CD8-positive, alpha-beta memory T cell (primary cell): ENCODE measurements around the gene HHIPL2. TPM values are rescaled to one million over a fixed set of nuclear protein-coding genes. Genes with fewer than 3 reads are reported as not detected.

Experiments
- CTCF ChIA-PET: fragments of 350-600 bp; sonication (Branson Sonifier 250); formaldehyde crosslinking; loops from one replicate; lab custom pipeline; 2021; ENCODE audit warnings: antibody characterized with exemption; lab: Charles Lee
- POLR2A ChIA-PET: fragments of 350-600 bp; sonication (Branson Sonifier 250); formaldehyde crosslinking; loops from one replicate; lab custom pipeline; 2021; ENCODE audit warnings: antibody characterized with exemption; lab: Charles Lee
- DNase-seq, 5 donors: peaks; one replicate each; pipeline versions ENCODE4 v3.0.0 to v3.0.0-alpha.2; 2020 to 2022; ENCODE audit warnings: mixed read lengths in 1 of 5
- H3K27ac ChIP-seq: one replicate; pipeline ENCODE4 v1.7.0; 2013; ENCODE audit warnings: low read depth, mild to moderate bottlenecking, low read length, moderate library complexity
- H3K27me3 ChIP-seq: 2 replicates; pipeline ENCODE4 v1.7.0; 2013; ENCODE audit warnings: low read length, mild to moderate bottlenecking; ENCODE audit not compliant: insufficient read depth, poor library complexity, severe bottlenecking
- H3K36me3 ChIP-seq: 2 replicates; pipeline ENCODE4 v1.7.0; 2013; ENCODE audit warnings: mild to moderate bottlenecking, low read length, moderate library complexity; ENCODE audit not compliant: insufficient read depth
- H3K4me1 ChIP-seq: 2 replicates; pipeline ENCODE4 v1.7.0; 2013; ENCODE audit warnings: mild to moderate bottlenecking, low read length, moderate library complexity; ENCODE audit not compliant: insufficient read depth
- H3K4me3 ChIP-seq: 2 replicates; pipeline ENCODE4 v1.7.0; 2013; ENCODE audit warnings: mild to moderate bottlenecking, low read length
- H3K9me3 ChIP-seq: 2 replicates; pipeline ENCODE4 v1.7.0; 2013; ENCODE audit warnings: mild to moderate bottlenecking, low read length
- H3K27ac Mint-ChIP-seq, 8 donors: one replicate each; pipeline ENCODE4 v1.8.0; 2020 to 2021; ENCODE audit warnings: mixed read lengths in 8 of 8, mild to moderate bottlenecking in 6 of 8, inconsistent platforms in 3 of 8, moderate library complexity in 3 of 8
- H3K27me3 Mint-ChIP-seq, 2 donors: one replicate each; pipeline ENCODE4 v1.8.0; 2020 to 2021; ENCODE audit warnings: mixed read lengths in 2 of 2, mild to moderate bottlenecking in 1 of 2, moderate library complexity in 1 of 2
- H3K36me3 Mint-ChIP-seq, 3 donors: one replicate each; pipeline ENCODE4 v1.8.0; 2020 to 2021; ENCODE audit warnings: mixed read lengths in 3 of 3, inconsistent platforms in 1 of 3, mild to moderate bottlenecking in 1 of 3
- H3K4me1 Mint-ChIP-seq, 3 donors: one replicate each; pipeline ENCODE4 v1.8.0; 2020 to 2021; ENCODE audit warnings: mixed read lengths in 3 of 3, inconsistent platforms in 1 of 3, mild to moderate bottlenecking in 1 of 3
- H3K4me3 Mint-ChIP-seq, 7 donors: one replicate each; pipeline ENCODE4 v1.8.0; 2020 to 2021; ENCODE audit warnings: mixed read lengths in 7 of 7, mild to moderate bottlenecking in 6 of 7, moderate library complexity in 4 of 7, inconsistent platforms in 2 of 7
- H3K9me3 Mint-ChIP-seq, 5 donors: one replicate each; pipeline ENCODE4 v1.8.0; 2020 to 2022; ENCODE audit warnings: mixed read lengths in 5 of 5, mild to moderate bottlenecking in 3 of 5, moderate library complexity in 2 of 5, inconsistent platforms in 1 of 5
- polyA plus RNA-seq: library from polyadenylated mRNA; unstranded; fragments of 300-500 nt; fragmentation: Illumina TruSeq; gene quantifications from one replicate; pipeline ENCODE4 v1.2.3, GENCODE V29; 2021
- total RNA-seq, 2 experiments: library from RNA; stranded (reverse); gene quantifications; one replicate each; pipeline ENCODE4 v1.2.3, GENCODE V29; 2021

Gene HHIPL2
- total and polyA plus RNA-seq, 3 experiments from 2014 or later: 0.28 to 0.29 TPM; not detected in 1

DNA sequence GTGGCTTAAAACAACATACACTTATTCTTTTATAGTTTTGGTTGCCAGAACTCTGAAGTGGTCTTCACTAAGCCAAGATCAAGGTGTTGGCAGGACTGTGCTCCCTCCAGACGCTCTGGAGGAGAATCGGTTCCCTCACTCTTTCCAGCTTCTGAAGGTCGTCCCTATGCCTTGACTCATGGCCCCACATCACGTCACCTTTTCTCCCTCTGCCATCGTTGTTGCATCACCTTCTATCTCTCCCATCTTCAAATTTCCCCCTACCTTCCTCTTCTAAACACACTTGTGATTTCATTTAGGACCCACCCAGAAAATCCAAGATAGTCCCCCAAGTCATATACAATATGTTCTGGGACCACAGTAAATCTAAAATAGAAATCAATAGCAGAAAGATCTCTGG lies 12.4 kb downstream of the HHIPL2 start:
- no peaks in the 10 kb centered on the region for H3K4me1 Mint-ChIP-seq
- CTCF ChIA-PET: no interaction called here
- no peaks in the 10 kb centered on the region for H3K36me3 ChIP-seq
- H3K27me3 ChIP-seq: no peaks in the 10 kb centered on the region
- DNase-seq: no peak
- POLR2A ChIA-PET: no interaction called here
- no peak overlapping the region for H3K4me3 ChIP-seq
- H3K27me3 Mint-ChIP-seq: peaks cover 7 to 13% of the 10 kb centered on the region in 2 donors
- H3K4me1 ChIP-seq: no peaks in the 10 kb centered on the region
- no peak overlapping the region for H3K27ac ChIP-seq
- no peaks in the 10 kb centered on the region for H3K36me3 Mint-ChIP-seq
- H3K9me3 ChIP-seq: no peaks in the 10 kb centered on the region
- H3K9me3 Mint-ChIP-seq: no peaks in the 10 kb centered on the region
- H3K27ac Mint-ChIP-seq: no peak overlapping the region
- H3K4me3 Mint-ChIP-seq: no peak overlapping the region

DNA sequence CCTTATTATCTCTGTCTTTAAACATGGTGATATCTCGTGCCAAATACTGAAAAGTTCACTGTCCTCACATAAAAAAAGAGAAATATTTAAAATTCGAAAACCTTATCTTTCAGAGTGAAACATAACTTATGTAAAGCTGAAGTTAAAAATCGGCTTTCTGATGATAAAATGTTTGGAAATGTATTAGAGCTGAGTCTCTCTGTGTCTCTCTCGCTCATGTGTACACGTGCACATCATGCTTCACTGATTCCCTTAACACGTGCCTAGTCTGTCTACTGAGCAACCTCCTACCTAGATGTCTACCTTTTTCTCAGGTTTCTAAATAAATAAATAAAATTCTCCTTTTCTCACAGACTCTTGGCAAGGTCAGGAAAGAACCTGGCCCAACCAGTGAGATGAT lies 17.1 kb downstream of the HHIPL2 start:
- POLR2A ChIA-PET: no interaction called here
- H3K36me3 Mint-ChIP-seq: peaks cover 0 to 15% (median 3%) of the 10 kb centered on the region in 3 donors

DNA sequence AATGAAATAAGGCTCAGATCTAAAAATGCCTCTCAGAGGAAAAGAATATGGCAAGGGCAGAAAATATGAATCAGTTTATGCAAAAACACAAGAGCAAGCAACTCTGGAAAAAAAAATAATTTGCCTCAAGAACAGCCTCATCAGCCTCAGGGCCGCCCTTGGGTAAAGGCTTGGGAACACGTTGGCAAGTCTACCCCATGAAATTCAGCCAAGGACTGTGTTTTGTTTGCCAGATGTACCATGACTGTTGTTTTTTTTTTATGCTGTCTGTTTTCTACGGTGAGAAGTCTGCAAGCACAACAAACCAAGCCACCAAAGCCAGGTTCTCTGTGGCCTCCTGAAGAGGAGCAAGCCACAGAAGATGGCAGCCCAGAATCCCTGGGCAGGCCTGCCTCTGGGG lies 18.0 kb downstream of the HHIPL2 start:
- no peaks in the 10 kb centered on the region for H3K9me3 ChIP-seq
- Mint-ChIP-seq H3K36me3 (peaks cover 0 to 15% (median 3%) of the 10 kb centered on the region in 3 donors), H3K9me3 (peaks cover 0 to 2% (median 0%) of the 10 kb centered on the region in 5 donors), H3K4me1 (no peaks in the 10 kb centered on the region), H3K27ac (no peak overlapping the region), H3K4me3 (no peak overlapping the region), H3K27me3 (peaks cover 14 to 40% of the 10 kb centered on the region in 2 donors)
- H3K27me3 ChIP-seq: no peaks in the 10 kb centered on the region
- no peaks in the 10 kb centered on the region for H3K4me1 ChIP-seq
- no peak for DNase-seq
- H3K36me3 ChIP-seq: no peaks in the 10 kb centered on the region
- H3K27ac ChIP-seq: no peak overlapping the region
- H3K4me3 ChIP-seq: no peak overlapping the region
- ChIA-PET CTCF (no interaction called here), POLR2A (no interaction called here)

More for the DNA sequence above, 17.1 kb downstream of the HHIPL2 start:
- Histone ChIP-seq H3K27ac (no peak overlapping the region), H3K4me3 (no peak overlapping the region), H3K9me3 (no peaks in the 10 kb centered on the region), H3K36me3 (no peaks in the 10 kb centered on the region), H3K4me1 (no peaks in the 10 kb centered on the region), H3K27me3 (no peaks in the 10 kb centered on the region)
- CTCF ChIA-PET: no interaction called here
- no peak overlapping the region for H3K27ac Mint-ChIP-seq
- H3K9me3 Mint-ChIP-seq: peaks cover 0 to 2% (median 0%) of the 10 kb centered on the region in 5 donors
- no peak overlapping the region for H3K4me3 Mint-ChIP-seq
- H3K4me1 Mint-ChIP-seq: no peaks in the 10 kb centered on the region
- peaks cover 14 to 35% of the 10 kb centered on the region in 2 donors for H3K27me3 Mint-ChIP-seq
- no peak for DNase-seq

DNA sequence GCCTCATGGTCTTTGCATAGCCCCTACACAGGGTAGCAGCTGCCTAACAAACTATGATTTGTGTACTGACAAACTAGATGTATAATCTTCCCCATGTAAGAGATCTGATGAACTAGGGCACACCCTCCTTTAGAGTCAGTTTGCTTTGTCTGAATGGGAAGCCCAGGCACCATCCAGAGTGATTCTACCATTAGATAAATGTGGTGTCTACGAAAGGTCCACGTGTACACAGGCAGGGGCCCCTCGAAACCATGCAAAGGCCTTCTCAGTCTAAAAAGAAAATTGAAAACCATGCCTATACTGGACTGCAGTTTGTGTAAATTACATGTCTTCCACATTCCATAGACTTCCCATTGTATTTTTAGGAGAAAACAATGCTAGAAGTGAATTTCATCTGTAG lies 18.7 kb downstream of the HHIPL2 start:
- H3K27me3 ChIP-seq: no peaks in the 10 kb centered on the region
- Mint-ChIP-seq H3K27me3 (peaks cover 14 to 42% of the 10 kb centered on the region in 2 donors), H3K9me3 (peaks cover 0 to 2% (median 0%) of the 10 kb centered on the region in 5 donors), H3K36me3 (peaks cover 0 to 15% (median 3%) of the 10 kb centered on the region in 3 donors), H3K4me3 (no peak overlapping the region), H3K4me1 (no peaks in the 10 kb centered on the region), H3K27ac (no peak overlapping the region)
- no peak for DNase-seq
- H3K4me1 ChIP-seq: no peaks in the 10 kb centered on the region
- H3K9me3 ChIP-seq: no peaks in the 10 kb centered on the region
- no peak overlapping the region for H3K4me3 ChIP-seq
- H3K27ac ChIP-seq: no peak overlapping the region
- ChIA-PET POLR2A (no interaction called here), CTCF (no interaction called here)
- H3K36me3 ChIP-seq: no peaks in the 10 kb centered on the region

DNA sequence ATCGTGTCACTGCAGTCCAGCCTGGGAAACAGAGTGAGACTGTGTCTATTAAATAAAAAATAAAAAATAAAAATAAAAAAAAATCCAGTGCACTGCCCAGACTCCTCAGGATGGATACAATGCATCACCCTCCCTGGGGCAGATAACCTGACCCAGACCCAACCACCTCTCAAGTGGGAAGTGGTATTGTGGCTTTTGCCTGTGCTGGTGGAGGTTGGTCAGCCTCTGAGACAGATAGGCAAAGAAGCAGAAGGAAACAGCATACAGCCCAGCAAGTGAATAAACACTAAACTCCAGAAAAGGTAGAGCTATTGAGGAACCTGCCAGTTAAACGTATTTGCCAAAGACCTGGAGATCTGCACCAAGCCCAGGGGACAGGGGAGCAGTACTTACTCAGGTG lies 22.0 kb downstream of the HHIPL2 start:
- Histone ChIP-seq H3K36me3 (no peaks in the 10 kb centered on the region), H3K4me1 (no peaks in the 10 kb centered on the region), H3K9me3 (no peaks in the 10 kb centered on the region), H3K27ac (no peak overlapping the region), H3K4me3 (no peak overlapping the region), H3K27me3 (no peaks in the 10 kb centered on the region)
- ChIA-PET CTCF (no interaction called here), POLR2A (no interaction called here)
- no peak for DNase-seq
- peak overlapping the region in 1 of 8 donors; percentile 87 for H3K27ac Mint-ChIP-seq
- no peaks in the 10 kb centered on the region for H3K4me1 Mint-ChIP-seq
- H3K27me3 Mint-ChIP-seq: peaks cover 4 to 41% of the 10 kb centered on the region in 2 donors
- H3K4me3 Mint-ChIP-seq: no peak overlapping the region
- H3K9me3 Mint-ChIP-seq: peaks cover 0 to 10% (median 2%) of the 10 kb centered on the region in 5 donors
- peaks cover 0 to 15% (median 3%) of the 10 kb centered on the region in 3 donors for H3K36me3 Mint-ChIP-seq

DNA sequence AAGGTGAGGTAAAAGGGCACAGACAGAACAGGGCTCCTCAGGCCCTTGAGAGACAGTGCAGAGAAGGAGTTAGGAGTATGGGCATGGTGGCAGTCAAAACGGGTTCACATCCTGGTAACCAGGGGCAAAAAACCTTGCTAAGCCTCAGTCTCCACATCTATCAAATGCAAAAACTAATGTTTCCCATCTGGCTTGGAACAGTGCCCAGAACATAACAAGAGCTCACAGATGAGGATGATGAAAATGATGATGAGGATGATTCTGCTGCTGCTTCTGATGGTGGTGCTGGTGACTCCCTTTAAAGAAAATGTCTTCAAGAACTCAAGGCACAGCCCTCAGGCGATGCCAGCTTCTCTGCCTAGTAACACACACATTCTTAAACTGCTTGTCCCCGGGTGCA lies 24.1 kb downstream of the HHIPL2 start:
- no peaks in the 10 kb centered on the region for H3K27me3 ChIP-seq
- no peak overlapping the region for H3K27ac ChIP-seq
- no peak overlapping the region for H3K4me3 ChIP-seq
- H3K4me1 ChIP-seq: no peaks in the 10 kb centered on the region
- no peaks in the 10 kb centered on the region for H3K4me1 Mint-ChIP-seq
- ChIA-PET CTCF (no interaction called here), POLR2A (no interaction called here)
- no peak overlapping the region for H3K4me3 Mint-ChIP-seq
- H3K9me3 Mint-ChIP-seq: peaks cover 0 to 10% (median 3%) of the 10 kb centered on the region in 5 donors
- no peaks in the 10 kb centered on the region for H3K36me3 ChIP-seq
- H3K9me3 ChIP-seq: no peaks in the 10 kb centered on the region
- peaks cover 3 to 31% of the 10 kb centered on the region in 2 donors for H3K27me3 Mint-ChIP-seq
- H3K36me3 Mint-ChIP-seq: peaks cover 0 to 12% (median 3%) of the 10 kb centered on the region in 3 donors
- DNase-seq: no peak
- H3K27ac Mint-ChIP-seq: no peak overlapping the region

DNA sequence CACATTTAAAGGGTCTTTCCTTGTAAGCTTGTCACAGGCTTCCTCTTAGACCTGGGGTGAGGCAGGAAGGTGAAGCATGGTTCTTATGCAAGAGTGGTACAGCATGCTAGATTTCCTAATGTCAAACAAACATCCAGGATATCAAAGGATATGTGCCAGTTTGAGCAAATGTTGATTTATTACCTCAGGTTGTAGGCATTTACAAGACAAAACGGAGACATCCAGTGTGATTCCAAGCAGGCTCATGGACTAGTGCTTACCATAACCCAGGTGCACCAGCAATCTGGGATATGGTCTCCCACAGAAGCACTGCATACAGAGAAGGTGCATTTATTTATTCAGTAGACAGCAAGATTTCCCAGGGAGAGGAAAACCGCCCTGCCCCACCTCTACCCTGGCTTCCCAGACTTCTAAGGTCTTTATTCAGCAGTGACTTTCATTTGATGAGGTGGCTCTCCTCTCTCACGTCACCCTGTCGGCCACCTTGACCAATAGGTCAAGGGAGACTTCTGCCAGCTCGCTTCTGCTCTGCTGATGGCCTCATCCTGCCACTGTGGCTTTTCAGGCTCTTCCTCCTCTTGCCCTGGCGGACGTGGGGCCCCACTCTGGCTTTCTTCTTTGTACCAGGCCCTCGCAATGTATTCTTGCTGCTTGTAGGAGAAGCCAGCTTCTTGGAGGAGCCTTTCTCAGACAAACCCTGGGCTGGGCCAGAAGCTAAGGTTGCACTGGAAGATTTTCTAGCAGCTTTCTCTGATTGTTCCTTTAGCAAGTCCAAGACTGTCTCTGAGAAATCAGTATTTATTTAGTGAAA lies 25.6 kb downstream of the HHIPL2 start:
- ChIA-PET CTCF (interaction anchor here (1.3 kb wide), 1 partner anchor 19 kb away, joined by 3 read pairs; no protein-coding TSS in a partner anchor), POLR2A (no interaction called here)
- no peaks in the 10 kb centered on the region for H3K4me1 Mint-ChIP-seq

DNA sequence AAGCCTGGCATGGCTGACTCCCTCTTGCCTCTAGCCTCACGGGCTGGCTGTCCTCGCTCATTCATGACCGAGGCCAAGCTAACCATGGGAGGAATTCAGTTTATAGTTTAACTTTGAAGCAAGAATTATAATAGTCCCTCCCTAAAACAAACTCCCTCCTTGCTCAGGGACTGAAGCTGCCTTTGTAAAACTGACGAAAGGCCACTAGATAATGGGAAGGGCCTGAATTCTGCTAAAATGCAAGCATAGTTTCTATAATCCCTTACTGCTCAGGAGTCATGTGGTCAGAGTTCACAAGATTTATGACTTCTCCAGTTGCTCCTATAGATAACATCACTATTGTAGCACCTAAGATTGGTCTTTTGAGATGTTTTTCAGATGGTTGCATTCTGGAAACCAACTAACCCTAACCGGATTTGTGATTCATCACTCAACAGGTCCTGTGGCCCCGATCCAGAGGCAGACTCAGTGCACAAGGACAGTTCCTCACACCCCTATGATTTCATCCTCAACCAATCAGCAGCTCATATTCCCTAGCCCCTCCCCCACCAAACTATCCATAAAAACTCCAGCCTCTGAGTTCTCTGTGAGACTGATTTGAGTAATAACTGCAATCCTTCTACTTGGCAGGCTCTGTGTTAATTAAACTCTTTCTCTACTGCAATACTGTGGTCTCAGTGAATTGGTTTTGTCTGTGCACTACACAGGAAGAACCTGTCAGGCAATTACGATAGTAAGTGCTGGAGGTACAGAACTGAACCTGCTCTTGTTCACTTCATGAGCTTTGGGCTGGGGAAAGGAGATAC lies 26.4 kb downstream of the HHIPL2 start:
- no peak overlapping the region for H3K4me3 Mint-ChIP-seq
- Histone ChIP-seq H3K27ac (no peak overlapping the region), H3K9me3 (no peaks in the 10 kb centered on the region), H3K36me3 (no peaks in the 10 kb centered on the region), H3K4me3 (no peak overlapping the region), H3K27me3 (no peaks in the 10 kb centered on the region), H3K4me1 (no peaks in the 10 kb centered on the region)
- H3K36me3 Mint-ChIP-seq: no peaks in the 10 kb centered on the region
- H3K9me3 Mint-ChIP-seq: peaks cover 0 to 8% (median 3%) of the 10 kb centered on the region in 5 donors
- H3K27ac Mint-ChIP-seq: no peak overlapping the region
- peaks cover 0 to 16% of the 10 kb centered on the region in 2 donors for H3K27me3 Mint-ChIP-seq
- no peaks in the 10 kb centered on the region for H3K4me1 Mint-ChIP-seq
- ChIA-PET POLR2A (no interaction called here), CTCF (interaction anchor here (1.3 kb wide), 1 partner anchor 19 kb away, joined by 3 read pairs; no protein-coding TSS in a partner anchor)
- no peak for DNase-seq

More for the DNA sequence above, 25.6 kb downstream of the HHIPL2 start:
- H3K4me1 ChIP-seq: no peaks in the 10 kb centered on the region
- Mint-ChIP-seq H3K9me3 (peaks cover 0 to 10% (median 3%) of the 10 kb centered on the region in 5 donors), H3K27ac (no peak overlapping the region), H3K36me3 (peaks cover 0 to 6% (median 0%) of the 10 kb centered on the region in 3 donors), H3K27me3 (peaks cover 2 to 23% of the 10 kb centered on the region in 2 donors), H3K4me3 (no peak overlapping the region)
- no peaks in the 10 kb centered on the region for H3K9me3 ChIP-seq
- no peaks in the 10 kb centered on the region for H3K27me3 ChIP-seq
- no peak overlapping the region for H3K27ac ChIP-seq
- DNase-seq: no peak
- no peak overlapping the region for H3K4me3 ChIP-seq
- H3K36me3 ChIP-seq: no peaks in the 10 kb centered on the region
